ENCODE data around the gene LETM1.

Gene LETM1

GRCh38 chr4:1870328-1870577, 14.3 kb upstream of the LETM1 start:
- peak; percentile 88 for ATAC-seq
- TF ChIP-seq CSDC2 (CRISPR knock-in tag; IDR thresholded peaks at IDR 0.05), result no peak
- no peak for TF ChIP-seq ISL1 (CRISPR knock-in tag; IDR thresholded peaks at IDR 0.05)

DNA sequence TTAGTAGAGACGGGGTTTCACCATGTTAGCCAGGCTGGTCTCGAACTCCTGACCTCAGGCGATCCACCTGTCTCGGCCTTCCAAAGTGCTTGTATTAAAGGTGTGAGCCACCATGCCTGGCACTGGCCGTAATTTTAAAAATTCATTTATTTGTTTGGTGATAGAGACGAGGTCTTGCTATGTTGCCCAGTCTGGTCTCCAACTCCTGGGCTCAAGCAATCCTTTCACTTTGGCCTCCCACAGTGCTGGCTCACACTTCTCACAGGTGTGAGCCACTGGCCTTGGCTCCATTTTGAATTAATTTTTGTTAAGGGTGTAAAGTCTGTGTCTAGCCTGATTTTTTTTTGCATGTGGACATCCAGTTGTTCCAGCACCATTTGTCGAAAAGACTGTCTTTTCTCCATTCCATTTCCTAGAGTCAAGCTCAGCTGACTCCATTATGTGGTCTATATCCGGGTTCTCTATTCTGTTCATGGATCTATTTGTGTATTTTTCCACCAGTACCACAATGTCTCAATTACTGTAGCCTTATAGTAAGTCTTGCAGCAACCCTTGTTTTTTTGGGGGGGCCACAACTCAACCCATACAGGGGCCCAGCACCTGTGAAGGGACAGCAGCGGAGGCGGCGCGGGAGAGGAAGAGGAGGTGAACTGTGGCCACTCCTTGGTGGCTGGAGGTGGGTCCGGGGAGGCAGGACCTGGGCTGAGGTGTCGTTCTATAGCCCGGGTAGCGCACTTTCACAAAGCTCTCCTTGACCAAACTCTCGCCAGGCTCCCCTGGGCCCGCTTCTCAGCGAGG, 13.8 kb upstream of the LETM1 start:
- TF ChIP-seq, protein P1, sequence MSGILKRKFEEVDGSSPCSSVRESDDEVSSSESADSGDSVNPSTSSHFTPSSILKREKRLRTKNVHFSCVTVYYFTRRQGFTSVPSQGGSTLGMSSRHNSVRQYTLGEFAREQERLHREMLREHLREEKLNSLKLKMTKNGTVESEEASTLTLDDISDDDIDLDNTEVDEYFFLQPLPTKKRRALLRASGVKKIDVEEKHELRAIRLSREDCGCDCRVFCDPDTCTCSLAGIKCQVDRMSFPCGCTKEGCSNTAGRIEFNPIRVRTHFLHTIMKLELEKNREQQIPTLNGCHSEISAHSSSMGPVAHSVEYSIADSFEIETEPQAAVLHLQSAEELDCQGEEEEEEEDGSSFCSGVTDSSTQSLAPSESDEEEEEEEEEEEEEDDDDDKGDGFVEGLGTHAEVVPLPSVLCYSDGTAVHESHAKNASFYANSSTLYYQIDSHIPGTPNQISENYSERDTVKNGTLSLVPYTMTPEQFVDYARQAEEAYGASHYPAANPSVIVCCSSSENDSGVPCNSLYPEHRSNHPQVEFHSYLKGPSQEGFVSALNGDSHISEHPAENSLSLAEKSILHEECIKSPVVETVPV (CRISPR knock-in tag; IDR thresholded peaks at IDR 0.05), result no peak
- no peak for TF ChIP-seq ISL1 (CRISPR knock-in tag; IDR thresholded peaks at IDR 0.05)
- TF ChIP-seq BACH2 (CRISPR knock-in tag; IDR thresholded peaks at IDR 0.05; ENCODE audit: borderline replicate concordance), result no peak
- TF ChIP-seq ZC3H10 (CRISPR knock-in tag; IDR thresholded peaks at IDR 0.05), result no peak
- no peak for TF ChIP-seq GLIS3 (CRISPR knock-in tag; IDR thresholded peaks at IDR 0.05)
- no peak for TF ChIP-seq ZNF70 (CRISPR knock-in tag; IDR thresholded peaks at IDR 0.05)
- TF ChIP-seq TSHZ2 (CRISPR knock-in tag; IDR thresholded peaks at IDR 0.05), result no peak
- TF ChIP-seq ESRRG (CRISPR knock-in tag; IDR thresholded peaks at IDR 0.05), result no peak
- no peak for TF ChIP-seq POU6F1 (CRISPR knock-in tag; IDR thresholded peaks at IDR 0.05; ENCODE audit: borderline replicate concordance, low read depth)
- no peak for TF ChIP-seq TCF4 (CRISPR knock-in tag; IDR thresholded peaks at IDR 0.05; ENCODE audit: borderline replicate concordance)
- no peak for TF ChIP-seq TOX (CRISPR knock-in tag; IDR thresholded peaks at IDR 0.05; ENCODE audit: borderline replicate concordance)
- TF ChIP-seq OSR1 (CRISPR knock-in tag; IDR thresholded peaks at IDR 0.05), result no peak
- no peak for TF ChIP-seq ARNTL (CRISPR knock-in tag; IDR thresholded peaks at IDR 0.05; ENCODE audit: borderline replicate concordance, low read depth)
- TF ChIP-seq ZFP3 (CRISPR knock-in tag; IDR thresholded peaks at IDR 0.05), result no peak
- TF ChIP-seq ZFP30 (CRISPR knock-in tag; IDR thresholded peaks at IDR 0.05), result no peak
- no peak for TF ChIP-seq PPARA (CRISPR knock-in tag; IDR thresholded peaks at IDR 0.05; ENCODE audit: borderline replicate concordance)
- ATAC-seq, result no peak; the same call in 1 of the 3 replicates

DNA sequence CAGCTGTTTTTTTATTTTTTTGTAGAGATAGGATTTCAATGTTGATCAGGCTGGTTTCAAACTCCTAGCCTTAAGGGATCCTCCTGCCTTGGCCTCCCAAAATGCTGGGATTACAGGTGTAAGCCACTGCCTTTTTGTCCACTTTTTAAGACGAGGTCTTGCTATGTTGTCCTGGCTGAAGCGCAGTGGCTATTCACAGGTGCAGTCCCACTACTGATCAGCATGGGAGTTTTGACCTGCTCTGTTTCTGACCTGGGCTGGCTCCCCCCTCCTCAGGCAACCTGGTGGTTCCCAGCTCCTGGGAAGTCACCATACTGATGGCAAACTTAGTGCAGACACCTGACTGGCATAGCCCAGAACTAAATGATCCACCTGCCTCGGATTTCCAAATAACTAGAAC, 13.0 kb upstream of the LETM1 start:
- TF ChIP-seq GLIS3 (CRISPR knock-in tag; IDR thresholded peaks at IDR 0.05) (no peak), PATZ1 (CRISPR knock-in tag; IDR thresholded peaks at IDR 0.05; ENCODE audit: borderline replicate concordance) (no peak), CSDC2 (CRISPR knock-in tag; IDR thresholded peaks at IDR 0.05) (no peak), ARNTL (CRISPR knock-in tag; IDR thresholded peaks at IDR 0.05; ENCODE audit: borderline replicate concordance, low read depth) (no peak), TOX (CRISPR knock-in tag; IDR thresholded peaks at IDR 0.05; ENCODE audit: borderline replicate concordance) (no peak), ESRRG (CRISPR knock-in tag; IDR thresholded peaks at IDR 0.05) (no peak), BACH2 (CRISPR knock-in tag; IDR thresholded peaks at IDR 0.05; ENCODE audit: borderline replicate concordance) (no peak), PPARA (CRISPR knock-in tag; IDR thresholded peaks at IDR 0.05; ENCODE audit: borderline replicate concordance) (no peak), ZNF70 (CRISPR knock-in tag; IDR thresholded peaks at IDR 0.05) (no peak), TSHZ2 (CRISPR knock-in tag; IDR thresholded peaks at IDR 0.05) (no peak)
- TF ChIP-seq, protein P1 (CRISPR knock-in tag; IDR thresholded peaks at IDR 0.05), result no peak
- ATAC-seq, result no peak

Data from SK-N-SH treated with all-trans-retinoic acid at 6 μM for 48 hours (cell line).